Glomerular endothelial cell (primary cell): ENCODE results near the gene TTLL5. TPM values are rescaled to one million over a fixed set of nuclear protein-coding genes. Genes with fewer than 3 reads are reported as not detected.
"Not testable (repeated sequence)": the region's sequence is repeated elsewhere in the genome, so short reads cannot be mapped to it uniquely, and the experiment has no call there.

Source experiments
- DNase-seq: peaks from one replicate; pipeline ENCODE4 v3.0.0-alpha.2; 2011; ENCODE audit warnings: low read depth, low spot score; ENCODE audit errors: extremely low read depth
- total RNA-seq: library from RNA; depleted of rRNA; stranded (reverse); fragments of >200 nt; gene quantifications from 2 replicates; pipeline ENCODE4 v1.2.3, GENCODE V29; 2015

The TTLL5 gene
- total RNA-seq, 1 donor from 2014 or later = 59.5 TPM

- DNase-seq = no peak
These were observed 168.3 kb downstream of the TTLL5 start for GRCh38 chr14:75829316-75829715.

- no peak for DNase-seq
These were observed 170.4 kb downstream of the TTLL5 start for GRCh38 chr14:75831455-75831854.

- DNase-seq = no peak
These were observed 170.9 kb downstream of the TTLL5 start for GRCh38 chr14:75831952-75832351.

GRCh38 chr14:75832621-75833297, 171.7 kb downstream of the TTLL5 start:
- DNase-seq = no peak

GRCh38 chr14:75833326-75834020, 172.4 kb downstream of the TTLL5 start:
- DNase-seq = no peak

- no peak for DNase-seq
These were observed 174.2 kb downstream of the TTLL5 start for GRCh38 chr14:75835156-75835725.

- DNase-seq = no peak
These were observed 174.7 kb downstream of the TTLL5 start for GRCh38 chr14:75835737-75836136.

GRCh38 chr14:75837151-75837787, 176.2 kb downstream of the TTLL5 start:
- DNase-seq = no peak

- no peak for DNase-seq
These were observed 179.9 kb downstream of the TTLL5 start for GRCh38 chr14:75840911-75841310.

- DNase-seq = no peak
These were observed 181.5 kb downstream of the TTLL5 start for GRCh38 chr14:75842551-75842950.

GRCh38 chr14:75844486-75844885, 183.4 kb downstream of the TTLL5 start:
- DNase-seq = no peak

GRCh38 chr14:75845136-75845804, 184.2 kb downstream of the TTLL5 start:
- no peak for DNase-seq

- not testable (repeated sequence) for DNase-seq
These were observed 185.6 kb downstream of the TTLL5 start for GRCh38 chr14:75846694-75847093.

GRCh38 chr14:75847584-75847983, 186.5 kb downstream of the TTLL5 start:
- DNase-seq = no peak

GRCh38 chr14:75848167-75848913, 187.3 kb downstream of the TTLL5 start:
- no peak for DNase-seq

- no peak for DNase-seq
These were observed 188.4 kb downstream of the TTLL5 start for GRCh38 chr14:75849300-75849895.

GRCh38 chr14:75851574-75851866, 190.5 kb downstream of the TTLL5 start:
- no peak for DNase-seq

GRCh38 chr14:75854111-75854799, 193.2 kb downstream of the TTLL5 start:
- no peak for DNase-seq

- no peak for DNase-seq
These were observed 196.2 kb downstream of the TTLL5 start for GRCh38 chr14:75857199-75857598.

GRCh38 chr14:75858362-75858761, 197.3 kb downstream of the TTLL5 start:
- DNase-seq = no peak
